A673 (cell line): ENCODE results near the gene IL17REL.

Source experiments
- EZH2 ChIP-seq: fragments of 200-600 bp; sonication (generic); IDR thresholded peaks from 2 replicates; pipeline ENCODE4 v1.6.1; 2017; ENCODE audit warnings: borderline replicate concordance, low read depth, mild to moderate bottlenecking, mixed read lengths, antibody characterized with exemption, low read length; ENCODE audit not compliant: poor library complexity, severe bottlenecking
- TF ChIP-seq, protein P1 (sequence below): fragments of 300-800, 200-600 bp; sonication (generic); conservative IDR thresholded peaks from 2 replicates; pipeline ENCODE4 v1.5.1; 2017; ENCODE audit warnings: low read depth, mild to moderate bottlenecking, antibody characterized with exemption, low read length, moderate library complexity, mixed read lengths

DNA sequence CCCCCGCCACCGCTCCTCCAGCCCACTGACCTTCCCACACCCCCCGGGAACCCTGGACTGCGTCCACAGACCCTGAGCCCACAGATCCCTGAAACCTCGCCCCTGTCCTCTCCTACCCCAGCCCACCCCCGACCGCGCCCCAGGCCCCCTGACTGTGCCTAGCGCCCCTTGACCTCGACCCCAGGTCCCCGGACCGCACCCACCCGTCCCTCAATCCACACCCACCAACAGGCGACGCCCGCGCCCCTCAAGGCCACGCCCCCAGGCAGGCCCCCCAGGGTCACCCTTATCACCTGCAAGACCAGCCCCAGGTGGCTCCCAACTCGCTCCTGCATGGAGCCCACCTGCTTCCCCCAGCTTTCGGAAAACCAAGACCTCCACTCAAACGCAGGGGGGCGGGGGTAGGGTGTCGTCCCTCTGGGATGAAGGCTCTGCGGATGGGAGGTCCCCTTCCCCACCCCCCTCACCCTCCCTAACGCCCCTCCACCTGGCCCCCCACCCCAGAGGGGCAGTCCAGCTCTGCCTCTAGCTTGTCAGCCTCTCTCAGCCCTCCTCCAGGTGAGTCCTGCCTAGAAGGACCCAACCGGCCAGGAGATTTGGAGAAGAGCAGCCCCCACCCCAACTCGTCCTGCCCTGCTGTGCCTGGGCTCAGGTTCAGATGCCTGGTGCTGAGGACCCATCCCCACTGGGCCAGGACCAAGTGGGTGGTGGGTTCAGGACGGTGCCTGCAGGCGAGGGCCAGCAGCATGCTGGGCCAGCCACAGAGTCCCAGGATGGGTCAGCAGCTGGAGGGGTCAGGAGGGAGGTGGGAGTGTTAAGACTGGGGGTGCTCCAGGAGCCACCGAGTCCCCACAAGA lies 3.1 kb upstream of the IL17REL start:
- TF ChIP-seq, protein P1, sequence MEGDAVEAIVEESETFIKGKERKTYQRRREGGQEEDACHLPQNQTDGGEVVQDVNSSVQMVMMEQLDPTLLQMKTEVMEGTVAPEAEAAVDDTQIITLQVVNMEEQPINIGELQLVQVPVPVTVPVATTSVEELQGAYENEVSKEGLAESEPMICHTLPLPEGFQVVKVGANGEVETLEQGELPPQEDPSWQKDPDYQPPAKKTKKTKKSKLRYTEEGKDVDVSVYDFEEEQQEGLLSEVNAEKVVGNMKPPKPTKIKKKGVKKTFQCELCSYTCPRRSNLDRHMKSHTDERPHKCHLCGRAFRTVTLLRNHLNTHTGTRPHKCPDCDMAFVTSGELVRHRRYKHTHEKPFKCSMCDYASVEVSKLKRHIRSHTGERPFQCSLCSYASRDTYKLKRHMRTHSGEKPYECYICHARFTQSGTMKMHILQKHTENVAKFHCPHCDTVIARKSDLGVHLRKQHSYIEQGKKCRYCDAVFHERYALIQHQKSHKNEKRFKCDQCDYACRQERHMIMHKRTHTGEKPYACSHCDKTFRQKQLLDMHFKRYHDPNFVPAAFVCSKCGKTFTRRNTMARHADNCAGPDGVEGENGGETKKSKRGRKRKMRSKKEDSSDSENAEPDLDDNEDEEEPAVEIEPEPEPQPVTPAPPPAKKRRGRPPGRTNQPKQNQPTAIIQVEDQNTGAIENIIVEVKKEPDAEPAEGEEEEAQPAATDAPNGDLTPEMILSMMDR = no peak
- no peak for TF ChIP-seq EZH2
